ENCODE measurements around the gene P2RX7. TPM values are rescaled to one million over a fixed set of nuclear protein-coding genes. Genes with fewer than 3 reads are reported as not detected.
A peak's percentile ranks its signal among the peaks of the same experiment; 100 is the strongest.

Gene P2RX7
- total and polyA plus RNA-seq, 2 donors (not counting 3 experiments of a cell fraction or from before 2014, with no cell fraction given): 1.3 to 8.1 TPM

DNA sequence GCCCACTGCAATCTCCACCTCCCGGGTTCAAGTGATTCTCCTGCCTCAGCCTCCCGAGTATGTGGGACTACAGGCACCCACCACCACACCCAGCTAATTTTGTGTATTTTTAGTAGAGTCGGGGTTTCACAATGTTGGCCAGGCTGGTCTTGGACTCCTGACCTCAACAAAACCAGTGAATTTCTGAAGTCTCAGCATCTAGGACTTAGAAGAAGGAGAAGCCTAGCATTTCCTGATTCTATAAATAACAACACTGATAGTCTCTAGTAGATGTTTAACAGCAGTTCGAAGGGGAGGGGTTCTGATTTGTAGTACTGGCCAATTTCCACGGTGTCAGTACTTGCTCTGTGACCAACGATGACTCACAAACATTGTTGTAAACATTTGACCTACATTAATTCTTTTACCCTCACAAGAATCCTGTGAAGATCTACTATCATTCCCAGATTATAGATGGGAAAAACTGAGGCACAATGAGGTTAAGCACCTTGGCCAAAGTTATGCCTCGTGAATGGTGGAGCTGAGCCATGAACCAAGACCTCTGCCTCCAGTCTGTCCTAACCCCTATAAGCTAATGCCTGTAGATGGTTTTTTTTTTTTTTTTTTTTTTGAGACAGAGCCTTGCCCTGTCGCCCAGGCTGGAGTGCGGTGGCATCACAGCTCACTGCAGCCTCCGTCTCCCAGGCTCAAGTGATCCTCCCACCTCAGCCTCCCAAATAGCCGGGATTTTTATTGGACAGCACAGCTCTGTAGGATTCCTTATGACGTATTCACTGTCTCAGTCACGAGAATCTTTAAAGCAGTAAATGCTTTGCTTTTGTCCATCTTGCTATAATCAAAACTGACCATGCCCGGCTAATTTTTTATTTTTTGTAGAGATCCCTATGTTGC, 82.4 kb downstream of the P2RX7 start:
- Histone ChIP-seq H3K9me1 (replicated peaks; ENCODE audit: control insufficient read depth, extremely low read depth, insufficient read depth, low read length) (no peaks in the 10 kb centered on the region), H2AFZ (ENCODE audit: low read depth, low read length) (no peak overlapping the region), H3K27me3 (ENCODE audit: control insufficient read depth in 2 of 2, insufficient read depth in 2 of 2, low read length in 2 of 2) (no peaks in the 10 kb centered on the region), H3K36me3 (ENCODE audit: control insufficient read depth in 2 of 2, extremely low read depth in 1 of 2, insufficient read depth in 2 of 2, low read length in 2 of 2) (peaks cover 0 to 3% of the 10 kb centered on the region in 2 experiments), H3K4me2 (ENCODE audit: insufficient read depth, low read length) (peak overlapping the region; percentile 24), H4K20me1 (replicated peaks; ENCODE audit: control insufficient read depth, extremely low read depth, insufficient read depth, low read length) (no peaks in the 10 kb centered on the region), H3K27ac (ENCODE audit: insufficient read depth, low read depth, low read length) (peak overlapping the region; percentile 72), H3K9ac (replicated peaks; ENCODE audit: extremely low read depth, insufficient read depth, low read length) (peak overlapping the region; percentile 8), H3K4me1 (ENCODE audit: control insufficient read depth, extremely low read depth, insufficient read depth, low read length) (peaks cover 19% of the 10 kb centered on the region), H3K79me2 (ENCODE audit: control insufficient read depth, insufficient read depth, low read length) (no peaks in the 10 kb centered on the region), H3K9me3 (replicated peaks; ENCODE audit: control insufficient read depth, insufficient read depth, low read length) (no peaks in the 10 kb centered on the region), H3K4me3 (replicated peaks in 1 of 3; ENCODE audit: insufficient read depth in 1 of 3, low read depth in 1 of 3, low read length in 3 of 3) (no peak overlapping the region)
- CTCF ChIA-PET: interaction anchor here (1.0 to 1.7 kb wide), 3 partner anchors 15 to 100 kb away, joined by 3 to 6 read pairs (median 5); no protein-coding TSS in a partner anchor
- TF ChIP-seq, protein P1, sequence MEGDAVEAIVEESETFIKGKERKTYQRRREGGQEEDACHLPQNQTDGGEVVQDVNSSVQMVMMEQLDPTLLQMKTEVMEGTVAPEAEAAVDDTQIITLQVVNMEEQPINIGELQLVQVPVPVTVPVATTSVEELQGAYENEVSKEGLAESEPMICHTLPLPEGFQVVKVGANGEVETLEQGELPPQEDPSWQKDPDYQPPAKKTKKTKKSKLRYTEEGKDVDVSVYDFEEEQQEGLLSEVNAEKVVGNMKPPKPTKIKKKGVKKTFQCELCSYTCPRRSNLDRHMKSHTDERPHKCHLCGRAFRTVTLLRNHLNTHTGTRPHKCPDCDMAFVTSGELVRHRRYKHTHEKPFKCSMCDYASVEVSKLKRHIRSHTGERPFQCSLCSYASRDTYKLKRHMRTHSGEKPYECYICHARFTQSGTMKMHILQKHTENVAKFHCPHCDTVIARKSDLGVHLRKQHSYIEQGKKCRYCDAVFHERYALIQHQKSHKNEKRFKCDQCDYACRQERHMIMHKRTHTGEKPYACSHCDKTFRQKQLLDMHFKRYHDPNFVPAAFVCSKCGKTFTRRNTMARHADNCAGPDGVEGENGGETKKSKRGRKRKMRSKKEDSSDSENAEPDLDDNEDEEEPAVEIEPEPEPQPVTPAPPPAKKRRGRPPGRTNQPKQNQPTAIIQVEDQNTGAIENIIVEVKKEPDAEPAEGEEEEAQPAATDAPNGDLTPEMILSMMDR (IDR thresholded peaks at IDR 0.05; ENCODE audit: extremely low read depth in 1 of 2, insufficient read depth in 1 of 2, low read depth in 1 of 2, low read length in 2 of 2): no peak
- peak; percentile 73 for TF ChIP-seq FOS (IDR thresholded peaks at IDR 0.05; ENCODE audit: borderline replicate concordance, insufficient read depth, low read length)
- peak; percentile 82 for TF ChIP-seq JUN (IDR thresholded peaks at IDR 0.05; ENCODE audit: borderline replicate concordance, insufficient read depth, insufficient read length, low read depth)
- no peak for TF ChIP-seq GATA2 (IDR thresholded peaks at IDR 0.05; ENCODE audit: insufficient read depth, insufficient read length, low read depth, low read length)
- dilution Hi-C loops (cut with MboI; ENCODE audit: extremely low pct_ligation_motif_present, low sequenced_read_pairs) (no loop called here), intact Hi-C loops (cut with micrococcal nuclease) (loop anchor here (1.0 to 5.0 kb wide), 2 partner anchors 25 to 153 kb away; no protein-coding TSS in a partner anchor)
- POLR2A ChIA-PET: interaction anchor here (0.7 kb wide), 1 partner anchor 488 kb away, joined by 4 read pairs; no protein-coding TSS in a partner anchor
- FAIRE-seq: peak; percentile 85
- DNase-seq (ENCODE audit: low read depth, low spot score): peak; percentile 76
- BruUV-seq (replicated peaks): no TSS peak

Data from endothelial cell of umbilical vein (primary cell).